Measurements from ENCODE around the gene LRRC43. TPM values are rescaled to one million over a fixed set of nuclear protein-coding genes. Genes with fewer than 3 reads are reported as not detected.

The LRRC43 gene
- total RNA-seq, 2 experiments from 2014 or later, result not detected

GRCh38 chr12:122184517-122184916, 1.6 kb downstream of the LRRC43 start:
- CTCF ChIA-PET (ENCODE audit: unreplicated experiment), result no interaction called here
- H3K4me2 ChIP-seq (ENCODE audit: low read length), result no peak overlapping the region
- TF ChIP-seq EZH2phosphoT487 (IDR thresholded peaks at IDR 0.05; ENCODE audit: borderline replicate concordance, low read depth, low read length) (no peak), CTCF (conservative IDR thresholded peaks at IDR 0.05; ENCODE audit: low read length) (no peak)

GRCh38 chr12:122185079-122185478, 2.2 kb downstream of the LRRC43 start:
- Histone ChIP-seq H4K20me1 (ENCODE audit: insufficient read depth, low read length) (no peaks in the 10 kb centered on the region), H3K9me3 (ENCODE audit: low read length) (no peaks in the 10 kb centered on the region), H3K4me3 (ENCODE audit: low read depth, low read length, poor library complexity, severe bottlenecking) (no peak overlapping the region), H3K79me2 (ENCODE audit: insufficient read depth, low read depth, low read length) (no peaks in the 10 kb centered on the region), H2AFZ (ENCODE audit: low read length) (no peak overlapping the region), H3K4me1 (ENCODE audit: insufficient read depth, low read length, poor library complexity, severe bottlenecking) (no peaks in the 10 kb centered on the region), H3K36me3 (ENCODE audit: insufficient read depth, low read length) (no peaks in the 10 kb centered on the region), H3K27ac (ENCODE audit: low read depth, low read length, poor library complexity, severe bottlenecking) (no peak overlapping the region), H3K9me2 (ENCODE audit: insufficient read depth, low read length) (no peaks in the 10 kb centered on the region), H3K4me2 (ENCODE audit: low read length) (no peak overlapping the region)
- intact Hi-C loops (cut with micrococcal nuclease; ENCODE audit: unreplicated experiment), result no loop called here
- no peak for DNase-seq (ENCODE audit: low spot score)
- no peak for TF ChIP-seq EZH2phosphoT487 (IDR thresholded peaks at IDR 0.05; ENCODE audit: borderline replicate concordance, low read depth, low read length)
- TF ChIP-seq CTCF (conservative IDR thresholded peaks at IDR 0.05; ENCODE audit: low read length), result no peak
- no TSS peak for BruUV-seq (replicated peaks)
- ChIA-PET POLR2A (no interaction called here), CTCF (ENCODE audit: unreplicated experiment) (no interaction called here)

More at GRCh38 chr12:122184517-122184916, 1.6 kb downstream of the LRRC43 start:
- intact Hi-C loops (cut with micrococcal nuclease; ENCODE audit: unreplicated experiment), result no loop called here
- Histone ChIP-seq H3K9me2 (ENCODE audit: insufficient read depth, low read length) (no peaks in the 10 kb centered on the region), H2AFZ (ENCODE audit: low read length) (0 out of 2 replicates have a peak overlapping the region, but pooled peaks have one; percentile 17), H3K4me1 (ENCODE audit: insufficient read depth, low read length, poor library complexity, severe bottlenecking) (no peaks in the 10 kb centered on the region), H3K79me2 (ENCODE audit: insufficient read depth, low read depth, low read length) (no peaks in the 10 kb centered on the region), H3K4me3 (ENCODE audit: low read depth, low read length, poor library complexity, severe bottlenecking) (no peak overlapping the region), H3K36me3 (ENCODE audit: insufficient read depth, low read length) (no peaks in the 10 kb centered on the region), H3K27ac (ENCODE audit: low read depth, low read length, poor library complexity, severe bottlenecking) (no peak overlapping the region), H4K20me1 (ENCODE audit: insufficient read depth, low read length) (no peaks in the 10 kb centered on the region), H3K9me3 (ENCODE audit: low read length) (no peaks in the 10 kb centered on the region)
- no TSS peak for BruUV-seq (replicated peaks)
- DNase-seq (ENCODE audit: low spot score), result no peak
- POLR2A ChIA-PET, result no interaction called here

- Histone ChIP-seq H4K20me1 (ENCODE audit: insufficient read depth, low read length) (no peaks in the 10 kb centered on the region), H3K79me2 (ENCODE audit: insufficient read depth, low read depth, low read length) (no peaks in the 10 kb centered on the region), H3K4me2 (ENCODE audit: low read length) (no peak overlapping the region), H3K27ac (ENCODE audit: low read depth, low read length, poor library complexity, severe bottlenecking) (no peak overlapping the region), H3K36me3 (ENCODE audit: insufficient read depth, low read length) (no peaks in the 10 kb centered on the region), H2AFZ (ENCODE audit: low read length) (no peak overlapping the region), H3K4me3 (ENCODE audit: low read depth, low read length, poor library complexity, severe bottlenecking) (no peak overlapping the region), H3K4me1 (ENCODE audit: insufficient read depth, low read length, poor library complexity, severe bottlenecking) (no peaks in the 10 kb centered on the region), H3K9me2 (ENCODE audit: insufficient read depth, low read length) (no peaks in the 10 kb centered on the region), H3K9me3 (ENCODE audit: low read length) (no peaks in the 10 kb centered on the region)
- ChIA-PET CTCF (ENCODE audit: unreplicated experiment) (no interaction called here), POLR2A (no interaction called here)
- TF ChIP-seq EZH2phosphoT487 (IDR thresholded peaks at IDR 0.05; ENCODE audit: borderline replicate concordance, low read depth, low read length) (no peak), CTCF (conservative IDR thresholded peaks at IDR 0.05; ENCODE audit: low read length) (no peak)
- intact Hi-C loops (cut with micrococcal nuclease; ENCODE audit: unreplicated experiment), result no loop called here
- BruUV-seq (replicated peaks), result no TSS peak
- DNase-seq (ENCODE audit: low spot score), result no peak
These were observed 2.7 kb downstream of the LRRC43 start for GRCh38 chr12:122185494-122186082.

Data from OCI-LY7 (cell line).